Activated gamma-delta T cell (primary cell): ENCODE data around the gene KY.

Experiments
- DNase-seq: peaks from one replicate; lab custom pipeline; 2025; lab: John Stamatoyannopoulos, UW

Gene KY

GRCh38 chr3:134619301-134619615 is 31.6 kb downstream of the KY start:
- no peak for DNase-seq

- DNase-seq, result no peak
These were observed 32.1 kb downstream of the KY start for GRCh38 chr3:134618478-134619300.

- DNase-seq, result no peak
These were observed 33.0 kb downstream of the KY start for GRCh38 chr3:134617608-134618477.

- no peak for DNase-seq
These were observed 35.1 kb downstream of the KY start for GRCh38 chr3:134615743-134616142.

- no peak for DNase-seq
These were observed 35.9 kb downstream of the KY start for GRCh38 chr3:134614955-134615354.

- DNase-seq, result no peak
These were observed 37.8 kb downstream of the KY start for GRCh38 chr3:134613006-134613520.

GRCh38 chr3:134611516-134611915 is 39.3 kb downstream of the KY start:
- DNase-seq, result no peak

- DNase-seq, result no peak
These were observed 40.1 kb downstream of the KY start for GRCh38 chr3:134610432-134611385.

GRCh38 chr3:134609821-134610431 is 40.9 kb downstream of the KY start:
- DNase-seq, result no peak

GRCh38 chr3:134608771-134609435 is 41.9 kb downstream of the KY start:
- DNase-seq, result no peak

GRCh38 chr3:134608023-134608770 is 42.6 kb downstream of the KY start:
- DNase-seq, result no peak

GRCh38 chr3:134607054-134608022 is 43.5 kb downstream of the KY start:
- DNase-seq, result no peak

- DNase-seq, result no peak
These were observed 44.5 kb downstream of the KY start for GRCh38 chr3:134606033-134607025.

- no peak for DNase-seq
These were observed 45.3 kb downstream of the KY start for GRCh38 chr3:134605556-134605955.

- DNase-seq, result no peak
These were observed 46.9 kb downstream of the KY start for GRCh38 chr3:134603956-134604355.

GRCh38 chr3:134603480-134603879 is 47.3 kb downstream of the KY start:
- DNase-seq, result no peak

- no peak for DNase-seq
These were observed 48.4 kb downstream of the KY start for GRCh38 chr3:134602440-134602814.
